SK-N-SH (cell line): ENCODE results near the gene CLDN9. TPM values are rescaled to one million over a fixed set of nuclear protein-coding genes. Genes with fewer than 3 reads are reported as not detected.

Experiments
- CTCF ChIA-PET: fragments of 300-600, 350-600 bp; formaldehyde crosslinking; extraction: SDS; loops from one replicate; lab custom pipeline; 2021; lab: Yijun Ruan, JAX
- POLR2A ChIA-PET: fragments of 350-600 bp; sonication (Branson Sonifier 250); formaldehyde crosslinking; extraction: SDS; loops from one replicate; lab custom pipeline; 2020; ENCODE audit warnings: antibody characterized with exemption, inconsistent platforms; lab: Yijun Ruan, JAX
- DNase-seq: peaks from one replicate; pipeline ENCODE4 v3.0.0; 2012
- H2AFZ ChIP-seq: fragments of 200-600 bp; sonication (generic); 2 replicates; pipeline ENCODE4 v1.8.1; 2016; ENCODE audit warnings: antibody characterized with exemption, mild to moderate bottlenecking, low read depth
- H3F3A ChIP-seq: fragments of 200-600 bp; sonication (generic); replicated peaks from 2 replicates; pipeline ENCODE3; 2016; ENCODE audit warnings: antibody characterized with exemption, mild to moderate bottlenecking; ENCODE audit not compliant: insufficient read depth
- H3K27ac ChIP-seq, 2 experiments: fragments of 200-500 bp in 1 of 2; fragments of 200-600 bp in 1 of 2; sonication (Bioruptor generic) in 1 of 2; sonication (generic), shearing (Covaris generic) in 1 of 2; 2 replicates each; pipeline versions ENCODE4 v1.5.1 to v1.6.1; 2014 to 2016; ENCODE audit warnings: low read depth in 2 of 2, inconsistent platforms in 1 of 2, low read length in 1 of 2, mild to moderate bottlenecking in 1 of 2, mixed read lengths in 1 of 2
- H3K27me3 ChIP-seq: fragments of 200-600 bp; sonication (generic), shearing (Covaris generic); 2 replicates; pipeline ENCODE4 v1.6.1; 2016; ENCODE audit warnings: mixed run types; ENCODE audit not compliant: insufficient read depth
- H3K36me3 ChIP-seq, 2 experiments: fragments of 200-500 bp in 1 of 2; fragments of 200-600 bp in 1 of 2; sonication (Bioruptor generic) in 1 of 2; sonication (generic) in 1 of 2; replicated peaks in 1 of 2; 2 replicates each; pipeline versions ENCODE3 to v1.5.1; 2014 to 2016; ENCODE audit warnings: low read length in 1 of 2, mild to moderate bottlenecking in 1 of 2; ENCODE audit not compliant: insufficient read depth in 2 of 2, control insufficient read depth in 1 of 2
- H3K4me1 ChIP-seq, 2 experiments: fragments of 200-500 bp in 1 of 2; fragments of 200-600 bp in 1 of 2; sonication (Bioruptor generic) in 1 of 2; sonication (generic), shearing (Covaris generic) in 1 of 2; 2 replicates each; pipeline versions ENCODE4 v1.5.1 to v1.6.1; 2014 to 2016; ENCODE audit warnings: low read depth in 1 of 2, low read length in 1 of 2, mixed run types in 1 of 2; ENCODE audit not compliant: insufficient read depth in 2 of 2, control insufficient read depth in 1 of 2
- H3K4me2 ChIP-seq: fragments of 200-600 bp; sonication (generic), shearing (Covaris generic); 2 replicates; pipeline ENCODE4 v1.6.1; 2017; ENCODE audit warnings: mixed run types
- H3K4me3 ChIP-seq, 2 experiments: fragments of 200-500 bp in 1 of 2; fragments of 200-600 bp in 1 of 2; sonication (Bioruptor generic) in 1 of 2; sonication (generic), shearing (Covaris generic) in 1 of 2; 2 replicates each; pipeline versions ENCODE4 v1.5.1 to v1.8.1; 2014 to 2016; ENCODE audit warnings: low read depth in 2 of 2, inconsistent platforms in 1 of 2, low read length in 1 of 2, mild to moderate bottlenecking in 1 of 2, mixed read lengths in 1 of 2, moderate library complexity in 1 of 2
- H3K79me2 ChIP-seq: fragments of 200-600 bp; sonication (generic); 2 replicates; pipeline ENCODE4 v1.8.1; 2017; ENCODE audit warnings: mild to moderate bottlenecking; ENCODE audit not compliant: insufficient read depth
- H3K9ac ChIP-seq: fragments of 200-600 bp; sonication (generic); 2 replicates; pipeline ENCODE4 v1.6.1; 2017; ENCODE audit warnings: mixed run types
- H3K9me2 ChIP-seq: fragments of 200-600 bp; sonication (generic); 2 replicates; pipeline ENCODE4 v1.6.1; 2017; ENCODE audit warnings: mixed run types
- H3K9me3 ChIP-seq: fragments of 200-600 bp; sonication (generic); 2 replicates; pipeline ENCODE4 v1.6.1; 2017; ENCODE audit warnings: mixed run types, mild to moderate bottlenecking, moderate library complexity
- H4K20me1 ChIP-seq: fragments of 200-600 bp; sonication (generic); 2 replicates; pipeline ENCODE4 v1.6.1; 2017; ENCODE audit warnings: mild to moderate bottlenecking, mixed run types; ENCODE audit not compliant: insufficient read depth
- CHD2 ChIP-seq: fragments of 150-350 bp; IDR thresholded peaks from 2 replicates; pipeline ENCODE4 v1.6.1; 2018; ENCODE audit warnings: low read length; ENCODE audit not compliant: partially characterized antibody
- ELF1 ChIP-seq: IDR thresholded peaks from 2 replicates; pipeline ENCODE4 v1.4.0; 2012
- MXI1 ChIP-seq: IDR thresholded peaks from 2 replicates; pipeline ENCODE4 v1.6.1; 2012; ENCODE audit warnings: mild to moderate bottlenecking, low read depth, low read length, improper control_type of control experiment
- NRF1 ChIP-seq: IDR thresholded peaks from 2 replicates; pipeline ENCODE4 v1.6.1; 2012; ENCODE audit warnings: low read depth, mild to moderate bottlenecking, low read length
- POLR2AphosphoS5 ChIP-seq: IDR thresholded peaks from 2 replicates; pipeline ENCODE4 v1.6.1; 2012; ENCODE audit warnings: low read depth, low read length
- RAD21 ChIP-seq: IDR thresholded peaks from 2 replicates; pipeline ENCODE4 v1.6.1; 2012; ENCODE audit warnings: mild to moderate bottlenecking, low read length
- RFX5 ChIP-seq: IDR thresholded peaks from 2 replicates; pipeline ENCODE4 v1.6.1; 2012; ENCODE audit warnings: mild to moderate bottlenecking, improper control_type of control experiment, low read length
- SIN3A ChIP-seq: IDR thresholded peaks from 2 replicates; pipeline ENCODE4 v1.6.1; 2012; ENCODE audit warnings: low read depth, mild to moderate bottlenecking, low read length, moderate library complexity, borderline replicate concordance
- TAF1 ChIP-seq: IDR thresholded peaks from 2 replicates; pipeline ENCODE4 v1.6.1; 2012; ENCODE audit warnings: low read depth, mild to moderate bottlenecking, low read length, moderate library complexity, borderline replicate concordance
- TEAD4 ChIP-seq: IDR thresholded peaks from 2 replicates; pipeline ENCODE4 v1.4.0; 2012; ENCODE audit warnings: mild to moderate bottlenecking, borderline replicate concordance; ENCODE audit not compliant: insufficient read depth
- YY1 ChIP-seq: IDR thresholded peaks from 2 replicates; pipeline ENCODE4 v1.4.0; 2012; ENCODE audit warnings: low read depth, mild to moderate bottlenecking
- WGBS: methylation state at CpG from one replicate; pipeline ENCODE4 v1.1.6; 2017; ENCODE audit warnings: low lambda C conversion rate; 5-methylcytosine and 5-hydroxymethylcytosine counted together
- polyA plus RNA-seq, 3 experiments: library from polyadenylated mRNA; depleted of rRNA; stranded (reverse); fragments of >200 nt; gene quantifications; 2 replicates each; pipeline ENCODE4 v1.2.3, GENCODE V29; 2012
- TF ChIP-seq, protein P1 (sequence below): IDR thresholded peaks from 2 replicates; pipeline ENCODE4 v1.6.1; 2012; ENCODE audit warnings: mild to moderate bottlenecking, low read depth, low read length, moderate library complexity
- TF ChIP-seq, protein P2 (sequence below): IDR thresholded peaks from 2 replicates; pipeline ENCODE4 v1.4.0; 2012; ENCODE audit warnings: low read depth

Gene CLDN9
- polyA plus RNA-seq, 1 of the 3 experiments (the other 2 are of a cell fraction) = 0.08 TPM

DNA sequence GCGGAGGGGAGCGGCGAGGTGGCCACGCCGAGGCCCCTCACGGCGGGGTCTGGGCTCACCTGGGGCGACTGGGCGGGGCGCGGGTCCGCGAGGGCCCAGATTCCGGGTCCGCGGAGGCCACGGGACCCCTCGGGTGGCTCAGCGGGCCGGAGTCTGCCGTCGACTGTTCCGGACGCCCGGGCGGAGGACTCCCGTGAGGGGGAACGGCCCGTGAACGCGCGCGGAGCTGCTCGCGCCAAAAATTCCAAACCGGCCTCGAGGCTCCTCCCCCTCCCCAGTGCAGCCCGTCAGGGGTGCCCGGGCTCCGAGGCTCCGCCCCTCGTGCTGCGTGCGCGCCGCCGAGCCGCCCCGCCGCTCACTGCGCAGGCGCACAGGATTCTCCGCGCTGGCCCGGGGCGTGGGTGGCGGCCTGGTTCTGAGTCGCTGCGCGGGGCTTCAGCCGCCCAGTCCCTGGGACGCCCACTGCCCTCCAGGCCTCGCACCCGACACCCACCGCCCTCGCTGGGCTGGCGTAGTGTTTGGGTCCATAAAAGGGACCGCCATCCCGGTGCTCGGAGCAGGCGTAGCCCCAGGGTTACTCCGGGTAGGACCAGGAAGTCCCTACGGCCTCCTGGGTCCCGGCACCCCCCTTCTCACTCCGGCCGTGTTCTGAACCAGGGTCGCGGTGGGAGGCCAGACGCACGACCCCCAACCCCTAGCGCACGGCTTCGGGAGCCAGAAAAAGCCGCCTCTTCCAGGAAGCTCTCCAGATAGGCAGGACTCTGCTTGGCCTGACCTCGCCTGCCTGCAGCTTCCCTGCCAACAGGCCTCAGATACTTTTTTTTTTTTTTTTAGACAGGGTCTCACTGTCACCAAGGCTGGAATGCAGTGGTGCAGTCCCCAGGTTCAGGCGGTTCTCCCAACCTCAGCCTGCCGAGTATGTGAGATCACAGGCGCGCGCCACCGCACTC is 32.2 kb upstream of the CLDN9 start, which contains the start of gene PKMYT1:
Gene PKMYT1 (minus strand): TSS at position 220 of the 950 bp plus-strand sequence. CDS start 789 bp downstream, outside the sequence.
- Histone ChIP-seq H3K27ac (peak within 1 kb of the TSS; percentile 57 to 87), H3K9me3 (no peaks in the 10 kb centered on the region), H2AFZ (peak within 1 kb of the TSS; percentile 72; the same call in 1 of the 2 replicates), H3K4me2 (peak within 1 kb of the TSS; percentile 98), H3K27me3 (no peaks in the 10 kb centered on the region), H3K79me2 (peaks cover 16% of the 10 kb centered on the region; the same call in 1 of the 2 replicates), H3K36me3 (no peaks in the 10 kb centered on the region), H3K4me3 (peak within 1 kb of the TSS; percentile 69), H3K9me2 (no peaks in the 10 kb centered on the region), H3K4me1 (peaks cover 4 to 10% of the 10 kb centered on the region in 2 experiments; a peak in 2 of 4 replicates), H3K9ac (peak within 1 kb of the TSS; percentile 93), H3F3A (peaks cover 10% of the 10 kb centered on the region), H4K20me1 (no peaks in the 10 kb centered on the region)
- no peak for TF ChIP-seq YY1
- peak; percentile 77; the same call in 1 of the 2 replicates for TF ChIP-seq SIN3A
- peak; percentile 77 for TF ChIP-seq ELF1
- TF ChIP-seq, protein P1, sequence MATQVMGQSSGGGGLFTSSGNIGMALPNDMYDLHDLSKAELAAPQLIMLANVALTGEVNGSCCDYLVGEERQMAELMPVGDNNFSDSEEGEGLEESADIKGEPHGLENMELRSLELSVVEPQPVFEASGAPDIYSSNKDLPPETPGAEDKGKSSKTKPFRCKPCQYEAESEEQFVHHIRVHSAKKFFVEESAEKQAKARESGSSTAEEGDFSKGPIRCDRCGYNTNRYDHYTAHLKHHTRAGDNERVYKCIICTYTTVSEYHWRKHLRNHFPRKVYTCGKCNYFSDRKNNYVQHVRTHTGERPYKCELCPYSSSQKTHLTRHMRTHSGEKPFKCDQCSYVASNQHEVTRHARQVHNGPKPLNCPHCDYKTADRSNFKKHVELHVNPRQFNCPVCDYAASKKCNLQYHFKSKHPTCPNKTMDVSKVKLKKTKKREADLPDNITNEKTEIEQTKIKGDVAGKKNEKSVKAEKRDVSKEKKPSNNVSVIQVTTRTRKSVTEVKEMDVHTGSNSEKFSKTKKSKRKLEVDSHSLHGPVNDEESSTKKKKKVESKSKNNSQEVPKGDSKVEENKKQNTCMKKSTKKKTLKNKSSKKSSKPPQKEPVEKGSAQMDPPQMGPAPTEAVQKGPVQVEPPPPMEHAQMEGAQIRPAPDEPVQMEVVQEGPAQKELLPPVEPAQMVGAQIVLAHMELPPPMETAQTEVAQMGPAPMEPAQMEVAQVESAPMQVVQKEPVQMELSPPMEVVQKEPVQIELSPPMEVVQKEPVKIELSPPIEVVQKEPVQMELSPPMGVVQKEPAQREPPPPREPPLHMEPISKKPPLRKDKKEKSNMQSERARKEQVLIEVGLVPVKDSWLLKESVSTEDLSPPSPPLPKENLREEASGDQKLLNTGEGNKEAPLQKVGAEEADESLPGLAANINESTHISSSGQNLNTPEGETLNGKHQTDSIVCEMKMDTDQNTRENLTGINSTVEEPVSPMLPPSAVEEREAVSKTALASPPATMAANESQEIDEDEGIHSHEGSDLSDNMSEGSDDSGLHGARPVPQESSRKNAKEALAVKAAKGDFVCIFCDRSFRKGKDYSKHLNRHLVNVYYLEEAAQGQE = no peak
- TF ChIP-seq, protein P2, sequence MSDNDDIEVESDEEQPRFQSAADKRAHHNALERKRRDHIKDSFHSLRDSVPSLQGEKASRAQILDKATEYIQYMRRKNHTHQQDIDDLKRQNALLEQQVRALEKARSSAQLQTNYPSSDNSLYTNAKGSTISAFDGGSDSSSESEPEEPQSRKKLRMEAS = peak; percentile 21; the same call in 1 of the 2 replicates
- peak; percentile 41; the same call in 1 of the 2 replicates for TF ChIP-seq TAF1
- peak; percentile 92 for TF ChIP-seq NRF1
- peak; percentile 79 for TF ChIP-seq MXI1
- TF ChIP-seq CHD2 = no peak
- TF ChIP-seq POLR2AphosphoS5 = peak; percentile 92
- TF ChIP-seq RAD21 = no peak
- no peak for TF ChIP-seq RFX5
- no peak for TF ChIP-seq TEAD4
- POLR2A ChIA-PET = interaction anchor here (0.8 to 2.2 kb wide), 3 partner anchors 11 to 20 kb away, joined by 3 to 12 read pairs (median 4); partner anchors contain the start of gene PAQR4
- 94% methylated on average over 7 of the region's 91 CpGs for WGBS
- CTCF ChIA-PET = interaction anchor here (0.6 to 3.1 kb wide), 7 partner anchors 18 to 149 kb away, joined by 3 to 25 read pairs (median 3); partner anchors contain the start of gene KREMEN2
- DNase-seq = peak; percentile 100
